Heart left ventricle (tissue), 16 donors: ENCODE results near the gene IL12B. TPM values are rescaled to one million over a fixed set of nuclear protein-coding genes. Genes with fewer than 3 reads are reported as not detected.
"Not testable (repeated sequence)": the region's sequence is repeated elsewhere in the genome, so short reads cannot be mapped to it uniquely, and the experiment has no call there.

Experiments
- ATAC-seq, 4 donors: fragments of 200-7000 bp; cut with Tn5 transposase; one replicate each; pipeline ENCODE4 v1.9.1; 2020 to 2022; ENCODE audit warnings: moderate library complexity in 4 of 4, mild to moderate bottlenecking in 3 of 4, moderate number of reproducible peaks in 1 of 4
- DNase-seq, 5 donors: peaks; one replicate each; pipeline ENCODE4 v3.0.0-alpha.2; 2020
- H3K27ac ChIP-seq, 12 donors: fragments of 200-600 bp; sonication (generic) in 4 of 12; one replicate each; pipeline versions ENCODE4 v1.5.0 to v1.8.0; 2016 to 2022; ENCODE audit warnings: mild to moderate bottlenecking in 2 of 12
- H3K27me3 ChIP-seq, 9 donors: fragments of 200-600 bp; sonication (generic) in 2 of 9; one replicate each; pipeline versions ENCODE4 v1.5.1 to v1.8.0; 2016 to 2022; ENCODE audit warnings: mild to moderate bottlenecking in 3 of 9
- H3K36me3 ChIP-seq, 9 donors: fragments of 200-600 bp; sonication (generic) in 2 of 9; one replicate each; pipeline versions ENCODE4 v1.5.0 to v1.8.0; 2018 to 2022; ENCODE audit warnings: mild to moderate bottlenecking in 2 of 9
- H3K4me1 ChIP-seq, 12 donors: fragments of 200-600 bp; sonication (generic) in 4 of 12; one replicate each; pipeline versions ENCODE4 v1.5.0 to v1.8.0; 2016 to 2022; ENCODE audit warnings: mild to moderate bottlenecking in 3 of 12
- H3K4me3 ChIP-seq, 12 donors: fragments of 200-600 bp; sonication (generic) in 4 of 12; one replicate each; pipeline versions ENCODE4 v1.5.0 to v1.8.0; 2017 to 2022; ENCODE audit warnings: mild to moderate bottlenecking in 9 of 12, moderate library complexity in 4 of 12
- H3K9me3 ChIP-seq, 12 donors: fragments of 200-600 bp; sonication (generic) in 4 of 12; one replicate each; pipeline versions ENCODE4 v1.5.0 to v1.8.0; 2016 to 2022; ENCODE audit warnings: mild to moderate bottlenecking in 1 of 12
- POLR2A ChIP-seq, 2 donors: fragments of 450-650 bp; IDR thresholded peaks; one replicate each; pipeline ENCODE4 v1.6.1; 2017; ENCODE audit warnings: antibody characterized with exemption in 2 of 2, mild to moderate bottlenecking in 2 of 2, moderate library complexity in 2 of 2
- WGBS, 4 donors: extraction: QIAGEN DNeasy Blood & Tissue Kit in 2 of 4; methylation state at CpG; one replicate each; pipeline versions ENCODE4 v1.1.5 to v1.1.7; 2013 to 2018; 5-methylcytosine and 5-hydroxymethylcytosine counted together
- intact Hi-C, 10 donors: fragments of 100-400 bp; cut with DNase I; formaldehyde crosslinking; loops; one replicate each; pipeline versions ENCODE4 v1.11.1 to v1.14.2; 2022
- polyA plus RNA-seq, 2 donors: library from polyadenylated mRNA; stranded (reverse); fragments of 200-250 nt; gene quantifications; one replicate each; pipeline ENCODE4 v1.2.3, GENCODE V29; 2013
- total RNA-seq, 9 donors: library from RNA; depleted of rRNA in 2 of 9; stranded (reverse); fragments of >200 nt in 2 of 9; fragmentation: NEBNext Ultra II Directional in 3 of 9; extraction: Animal tissue kit (Norgen Biotek cat#: 25700) in 3 of 9; gene quantifications; one replicate each; pipeline versions ENCODE4 v1.1.0 to v1.2.4, GENCODE V29; 2016 to 2023
- TF ChIP-seq, protein P1 (sequence below), 12 donors: fragments of 200-600 bp; sonication (generic) in 4 of 12; IDR thresholded peaks; one replicate each; pipeline versions ENCODE4 v1.5.0 to v1.8.0; 2018 to 2022; ENCODE audit warnings: antibody characterized with exemption in 12 of 12, mild to moderate bottlenecking in 5 of 12
- donor health status: ischemic (EF 13 %, LVEDD 7.1; RV severe dilation, severe dysfunction).
- donor health status: healthy with polysubstance abuse.
- donor health status: DM: no; HTN: yes; CAD: no.
- donor health status: DM: no; HTN: no; CAD: no.
- donor health status: ischemic (EF 25% LVEDD 6.9; RV normal size, moderate dysfunction).
- donor health status: ischemic (EF 25% LVEDD 5.7; RV mildly dilated, moderate dysfunction).
- donor health status: healthy.
- donor health status: DM: yes; HTN: yes; CAD: no.
- donor health status: ischemic (EF 35%, LVEDD 5.7; RV mildly dilated, moderate dysfunction).
- donor health status: nonischemic (EF 11% LVEDD 7.7; RV severe dilation, severe dysfunction).
- donor health status: DM: yes; HTN: yes; CAD: no.
- donor health status: PGD.
- donor health status: ischemic (EF 29% LVEDD 5.4; RV normal size, mild dysfunction).
- donor health status: nonischemic (EF 23%, LVEDD 6.1; RV moderate dilation, normal function).

IL12B gene
- total and polyA plus RNA-seq, 11 donors, result not detected

- WGBS, 4 donors, result 81 to 92% (median 90%) methylated on average over 2 of the region's 2 CpGs
- no peak for TF ChIP-seq POLR2A (IDR thresholded peaks at IDR 0.05)
- TF ChIP-seq, protein P1, sequence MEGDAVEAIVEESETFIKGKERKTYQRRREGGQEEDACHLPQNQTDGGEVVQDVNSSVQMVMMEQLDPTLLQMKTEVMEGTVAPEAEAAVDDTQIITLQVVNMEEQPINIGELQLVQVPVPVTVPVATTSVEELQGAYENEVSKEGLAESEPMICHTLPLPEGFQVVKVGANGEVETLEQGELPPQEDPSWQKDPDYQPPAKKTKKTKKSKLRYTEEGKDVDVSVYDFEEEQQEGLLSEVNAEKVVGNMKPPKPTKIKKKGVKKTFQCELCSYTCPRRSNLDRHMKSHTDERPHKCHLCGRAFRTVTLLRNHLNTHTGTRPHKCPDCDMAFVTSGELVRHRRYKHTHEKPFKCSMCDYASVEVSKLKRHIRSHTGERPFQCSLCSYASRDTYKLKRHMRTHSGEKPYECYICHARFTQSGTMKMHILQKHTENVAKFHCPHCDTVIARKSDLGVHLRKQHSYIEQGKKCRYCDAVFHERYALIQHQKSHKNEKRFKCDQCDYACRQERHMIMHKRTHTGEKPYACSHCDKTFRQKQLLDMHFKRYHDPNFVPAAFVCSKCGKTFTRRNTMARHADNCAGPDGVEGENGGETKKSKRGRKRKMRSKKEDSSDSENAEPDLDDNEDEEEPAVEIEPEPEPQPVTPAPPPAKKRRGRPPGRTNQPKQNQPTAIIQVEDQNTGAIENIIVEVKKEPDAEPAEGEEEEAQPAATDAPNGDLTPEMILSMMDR (IDR thresholded peaks at IDR 0.05), result no peak
Measured at GRCh38 chr5:159359408-159359807, 29.1 kb upstream of the IL12B start.

DNA sequence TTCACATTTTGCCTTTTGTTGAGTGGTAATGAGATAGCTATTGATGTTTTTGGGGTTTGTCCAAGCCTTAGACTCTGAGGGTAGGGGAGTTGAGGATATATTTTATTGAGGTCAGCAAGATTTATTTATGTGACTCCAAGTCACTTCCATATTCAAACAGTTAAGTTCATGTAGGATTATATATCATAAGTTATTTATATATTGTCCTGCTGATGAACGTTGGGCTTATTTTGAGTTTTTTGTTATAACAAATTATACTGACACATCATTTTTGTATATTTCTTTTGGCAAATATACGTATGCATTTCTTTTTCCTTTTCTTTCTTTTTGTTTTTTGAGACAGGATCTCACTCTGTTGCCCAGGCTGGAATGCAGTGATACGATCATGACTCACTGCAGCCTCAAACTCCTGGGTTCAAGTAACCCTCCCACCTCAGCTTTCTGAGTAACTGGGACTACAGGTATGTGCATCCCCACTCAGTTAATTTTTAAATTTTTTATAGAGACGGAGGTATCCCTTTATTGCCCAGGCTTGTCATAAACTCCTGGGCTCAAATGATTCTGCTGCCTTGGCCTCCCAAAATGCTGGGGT, 23.5 kb upstream of the IL12B start:
- Histone ChIP-seq H3K27me3 (peaks cover 0 to 15% (median 0%) of the 10 kb centered on the region in 9 donors), H3K9me3 (no peaks in the 10 kb centered on the region), H3K4me3 (no peak overlapping the region), H3K36me3 (no peaks in the 10 kb centered on the region), H3K27ac (no peak overlapping the region), H3K4me1 (peaks cover 0 to under 1% (median 0%) of the 10 kb centered on the region in 12 donors)
- ATAC-seq (no peak), DNase-seq (no peak)
- intact Hi-C loops, result no loop called here
- no peak for TF ChIP-seq POLR2A (IDR thresholded peaks at IDR 0.05)
- TF ChIP-seq, protein P1 (IDR thresholded peaks at IDR 0.05), result no peak
- WGBS, 4 donors, result 81 to 84% (median 82%) methylated on average over 4 of the region's 4 CpGs

More at GRCh38 chr5:159359408-159359807, 29.1 kb upstream of the IL12B start:
- intact Hi-C loops, result no loop called here
- Histone ChIP-seq H3K4me1 (peaks cover 0 to 13% (median 0%) of the 10 kb centered on the region in 12 donors), H3K9me3 (no peaks in the 10 kb centered on the region), H3K4me3 (no peak overlapping the region), H3K27ac (no peak overlapping the region), H3K36me3 (no peaks in the 10 kb centered on the region), H3K27me3 (peaks cover 0 to 15% (median 0%) of the 10 kb centered on the region in 9 donors)
- no peak for DNase-seq
- ATAC-seq, result no peak

GRCh38 chr5:159350644-159351043, 20.4 kb upstream of the IL12B start:
- intact Hi-C loops, H3K36me3 ChIP-seq, H3K4me3 ChIP-seq, H3K4me1 ChIP-seq, ATAC-seq, H3K27ac ChIP-seq, H3K9me3 ChIP-seq, DNase-seq, H3K27me3 ChIP-seq: not testable (repeated sequence)

DNA sequence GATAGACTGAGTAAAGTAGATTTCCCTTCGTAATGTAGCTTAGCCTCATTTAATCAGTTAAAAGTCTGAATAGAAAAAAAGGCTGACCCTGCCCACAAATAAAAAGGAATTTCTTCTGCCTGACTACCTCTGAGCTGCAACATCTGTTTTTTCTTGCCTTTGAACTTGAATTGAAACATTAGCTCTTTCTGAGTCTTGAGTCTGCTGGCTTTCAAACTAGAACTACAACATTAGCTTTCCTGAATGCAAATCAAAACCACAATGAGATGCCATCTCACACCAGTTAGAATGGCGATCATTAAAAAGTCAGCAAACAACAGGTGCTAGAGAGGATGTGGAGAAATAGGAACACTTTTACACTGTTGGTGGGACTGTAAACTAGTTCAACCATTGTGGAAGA, 19.9 kb upstream of the IL12B start:
- intact Hi-C loops, H3K36me3 ChIP-seq, H3K27ac ChIP-seq, H3K4me1 ChIP-seq, H3K27me3 ChIP-seq, DNase-seq, ATAC-seq, H3K9me3 ChIP-seq, H3K4me3 ChIP-seq: not testable (repeated sequence)
- 67 to 90% (median 77%) methylated on average over 2 of the region's 2 CpGs for WGBS, 4 donors

DNA sequence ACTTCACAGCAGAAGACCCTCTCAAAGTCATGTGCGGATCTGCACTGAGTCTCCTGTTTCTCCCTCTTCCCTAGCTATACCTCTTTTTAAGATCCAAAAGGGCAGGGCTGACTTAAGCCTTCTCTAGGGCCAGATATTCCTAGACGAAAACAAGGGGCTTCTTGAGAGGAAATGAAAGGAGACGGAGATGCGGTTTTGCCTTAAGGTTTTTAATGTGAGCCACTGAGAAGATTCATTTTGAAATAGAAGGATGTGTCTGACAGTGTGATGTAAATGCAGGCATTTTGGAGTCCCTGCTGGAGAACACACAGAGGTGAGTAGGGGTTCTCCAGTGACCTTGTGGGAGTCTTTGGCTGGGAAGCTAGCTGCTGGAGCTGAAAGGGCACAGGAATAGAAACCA, 15.6 kb upstream of the IL12B start:
- intact Hi-C loops, result loop anchor here in 1 of 10 donors (10.0 kb wide), 1 partner anchor 169 kb away; no protein-coding TSS in a partner anchor
- Histone ChIP-seq H3K27me3 (no peaks in the 10 kb centered on the region), H3K4me1 (peaks cover 0 to 20% (median 5%) of the 10 kb centered on the region in 12 donors), H3K36me3 (no peaks in the 10 kb centered on the region), H3K9me3 (peaks cover 0 to 18% (median 4%) of the 10 kb centered on the region in 12 donors), H3K27ac (no peak overlapping the region), H3K4me3 (no peak overlapping the region)
- DNase-seq (no peak), ATAC-seq (no peak)
- 87 to 89% (median 89%) methylated on average over 4 of the region's 4 CpGs for WGBS, 4 donors
- TF ChIP-seq, protein P1 (IDR thresholded peaks at IDR 0.05), result no peak
- TF ChIP-seq POLR2A (IDR thresholded peaks at IDR 0.05), result no peak
